NCI-H1436 (cell line): Measurements from ENCODE around the gene PCSK6.
"Not testable (repeated sequence)": the region's sequence is repeated elsewhere in the genome, so short reads cannot be mapped to it uniquely, and the experiment has no call there.

Source experiments
- DNase-seq: peaks from one replicate; lab custom pipeline; 2025; lab: John Stamatoyannopoulos, UW

PCSK6 gene

DNA sequence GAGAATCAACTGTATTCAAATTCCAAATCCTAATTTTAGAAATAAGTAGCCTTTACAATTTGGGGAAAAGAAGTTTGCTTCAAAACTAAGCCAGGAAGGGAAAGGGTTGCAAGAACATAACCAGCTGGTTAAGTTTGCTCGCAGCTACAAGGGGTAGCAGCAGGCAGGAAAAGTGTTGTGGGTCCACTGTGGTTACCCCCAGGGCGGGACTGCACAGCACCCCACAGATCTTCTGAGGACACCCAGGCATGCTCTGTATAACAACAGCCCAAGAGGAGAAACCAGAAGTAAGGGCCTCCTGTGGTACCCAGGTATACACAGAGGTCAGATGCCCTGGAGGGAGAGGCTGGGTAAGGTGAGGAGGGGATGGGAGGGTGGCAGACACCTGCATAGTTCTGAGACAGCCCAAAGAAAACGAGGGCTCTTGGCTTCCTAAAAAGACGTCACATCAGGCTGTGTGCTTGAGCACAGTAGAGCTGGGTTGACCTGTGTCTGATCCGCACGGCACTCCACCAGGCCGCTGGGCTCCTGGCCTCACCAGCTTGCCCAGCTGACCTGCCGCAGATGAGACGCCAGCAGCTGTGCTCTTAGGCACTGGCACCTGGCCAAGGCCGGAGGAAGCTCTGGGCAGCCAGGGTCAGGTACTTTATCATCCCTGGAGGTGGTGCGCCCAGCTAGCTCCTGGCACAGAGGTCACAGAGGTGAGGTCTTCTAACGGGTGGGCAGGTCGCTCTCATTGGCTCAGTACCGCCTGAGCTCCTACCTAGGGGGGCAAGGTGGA, 112.7 kb downstream of the PCSK6 start:
- DNase-seq: no peak

DNA sequence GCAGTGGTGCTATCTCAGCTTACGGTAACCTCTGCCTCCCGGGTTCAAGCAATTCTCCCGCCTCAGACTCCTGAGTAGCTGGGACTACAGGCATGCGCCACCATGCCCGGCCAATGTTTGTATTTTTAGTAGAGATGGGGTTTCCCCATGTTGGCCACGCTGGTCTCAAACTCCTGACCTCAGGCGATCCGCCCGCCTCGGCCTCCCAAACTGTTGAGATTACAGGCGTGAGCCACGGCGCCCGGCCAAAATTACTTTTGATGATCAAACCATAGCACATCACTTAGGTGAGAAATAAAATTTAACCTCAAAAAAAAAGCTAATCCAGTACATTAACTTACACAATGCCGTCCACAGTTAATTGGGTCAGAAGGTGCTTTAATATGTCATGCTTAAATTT, 114.5 kb downstream of the PCSK6 start:
- not testable (repeated sequence) for DNase-seq

DNA sequence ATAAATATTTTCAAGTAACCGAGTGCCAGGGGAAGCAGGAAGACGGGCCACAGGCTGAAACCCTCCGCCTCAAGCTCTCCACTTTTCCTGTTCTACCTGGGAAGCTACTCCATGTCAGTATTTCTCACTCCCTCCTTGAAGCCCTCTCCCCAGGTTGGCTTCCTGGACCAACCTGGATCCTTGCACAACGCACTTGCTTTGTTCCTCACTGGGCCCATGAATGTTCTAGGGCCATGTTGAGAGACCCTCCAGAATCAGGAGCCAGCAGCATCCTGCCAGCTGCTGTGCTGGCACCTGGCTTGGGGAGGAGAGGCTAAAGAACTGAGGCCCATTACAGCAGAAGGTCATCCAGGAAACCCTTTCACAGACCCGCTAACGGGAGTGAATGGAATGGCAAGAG, 115.2 kb downstream of the PCSK6 start:
- DNase-seq: no peak

DNA sequence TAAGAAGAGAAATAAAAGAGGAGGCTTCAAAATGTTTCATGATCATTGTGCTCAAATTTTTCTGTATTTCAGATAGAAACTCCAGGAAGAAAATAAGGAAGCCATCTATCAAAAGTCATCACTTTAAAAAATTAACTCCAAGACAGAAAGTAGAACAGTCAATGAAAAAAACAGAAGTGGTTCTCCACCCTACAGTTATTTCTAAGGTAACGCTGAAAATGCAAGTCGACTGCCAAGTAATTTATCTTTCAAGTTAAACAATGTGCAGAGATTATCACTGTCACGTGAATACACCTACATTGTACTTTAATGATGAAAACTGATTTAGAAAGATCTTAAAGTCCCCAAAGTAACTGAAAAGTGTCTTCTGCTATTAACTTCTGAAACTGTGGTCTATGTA, 115.9 kb downstream of the PCSK6 start:
- DNase-seq: no peak

DNA sequence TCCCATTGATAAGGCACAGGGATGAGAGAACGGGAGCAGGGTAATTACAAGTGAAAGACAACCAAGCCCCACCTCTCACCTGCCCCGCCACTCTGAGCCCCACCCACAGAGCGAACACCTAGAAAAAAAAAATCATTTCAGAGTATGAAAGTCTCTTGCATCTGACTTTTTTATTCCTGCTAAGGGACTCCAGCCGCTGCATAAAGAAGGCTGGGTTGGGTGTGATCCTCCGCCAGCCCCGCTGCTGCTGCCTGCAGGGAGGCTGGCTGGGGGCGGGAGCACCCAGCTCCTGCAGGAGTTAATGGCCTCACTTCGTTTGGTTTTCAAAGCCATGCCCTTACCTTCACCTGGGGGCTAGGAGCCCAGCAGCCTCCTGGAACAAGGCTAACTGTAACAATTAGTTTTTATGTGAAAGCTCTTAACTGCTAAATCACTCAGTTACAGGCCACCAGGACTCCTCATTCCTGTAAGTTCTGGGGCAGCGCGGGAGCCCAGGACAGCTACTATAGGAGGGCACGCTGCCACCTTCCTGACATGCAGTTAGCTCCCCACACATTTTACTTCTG, 116.5 kb downstream of the PCSK6 start:
- DNase-seq: no peak

DNA sequence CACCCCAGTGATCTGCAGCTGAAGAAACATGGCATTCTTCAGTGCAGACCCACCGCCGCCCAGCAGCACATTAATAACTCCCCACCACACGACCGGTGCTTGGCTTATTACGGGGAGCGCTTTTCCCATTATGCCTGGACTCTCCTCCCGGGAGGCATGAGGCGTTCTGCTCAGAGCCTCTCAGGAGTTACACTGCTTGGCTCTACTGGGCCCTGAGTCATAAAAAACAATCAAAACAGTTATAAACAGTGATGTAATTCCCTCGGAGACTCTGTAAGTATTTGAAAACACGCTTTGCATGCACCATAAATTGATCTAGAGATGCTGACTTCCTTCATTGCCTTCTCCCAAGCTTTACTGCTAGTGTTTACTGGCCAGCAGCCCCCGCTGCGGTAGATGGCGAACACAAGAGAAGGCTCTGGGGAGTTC, 117.3 kb downstream of the PCSK6 start:
- DNase-seq: no peak

DNA sequence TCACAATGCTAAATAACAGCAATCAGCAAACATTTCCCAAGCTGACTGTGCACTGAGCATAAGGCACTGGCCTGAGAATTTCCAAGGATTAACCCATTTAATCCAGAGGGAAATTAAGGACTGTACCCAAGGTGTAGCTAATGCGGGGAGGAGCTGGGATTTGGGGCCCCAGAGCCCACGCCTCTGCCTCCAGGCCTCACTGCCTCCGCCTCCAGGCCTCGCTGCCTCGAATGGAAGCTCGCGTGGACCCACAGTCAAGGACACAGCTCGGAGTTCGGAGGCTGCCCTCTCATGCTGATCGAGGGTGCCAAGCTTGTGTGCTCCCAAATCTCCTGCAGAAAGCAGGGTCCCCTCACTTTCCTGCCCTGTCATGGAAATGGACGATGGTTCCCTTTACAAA, 118.0 kb downstream of the PCSK6 start:
- DNase-seq: no peak

DNA sequence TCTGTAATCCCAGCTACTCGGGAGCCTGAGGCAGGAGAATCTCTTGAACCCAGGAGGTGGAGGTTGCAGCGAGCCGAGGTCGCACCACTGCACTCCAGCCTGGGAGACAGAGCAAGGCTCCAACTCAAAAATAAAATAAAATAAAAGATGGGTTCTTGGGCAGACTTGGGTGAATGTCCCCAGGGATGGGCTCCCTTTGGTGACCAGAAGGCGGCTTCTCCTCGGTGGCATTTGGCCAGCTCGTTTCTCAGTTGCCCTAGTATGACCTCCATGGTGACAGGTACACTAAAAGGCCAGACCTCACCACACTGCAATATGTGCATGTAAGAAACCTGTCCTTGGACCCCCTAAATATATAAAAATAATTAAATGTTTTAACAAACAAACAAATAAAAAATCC, 118.4 kb downstream of the PCSK6 start:
- DNase-seq: no peak

DNA sequence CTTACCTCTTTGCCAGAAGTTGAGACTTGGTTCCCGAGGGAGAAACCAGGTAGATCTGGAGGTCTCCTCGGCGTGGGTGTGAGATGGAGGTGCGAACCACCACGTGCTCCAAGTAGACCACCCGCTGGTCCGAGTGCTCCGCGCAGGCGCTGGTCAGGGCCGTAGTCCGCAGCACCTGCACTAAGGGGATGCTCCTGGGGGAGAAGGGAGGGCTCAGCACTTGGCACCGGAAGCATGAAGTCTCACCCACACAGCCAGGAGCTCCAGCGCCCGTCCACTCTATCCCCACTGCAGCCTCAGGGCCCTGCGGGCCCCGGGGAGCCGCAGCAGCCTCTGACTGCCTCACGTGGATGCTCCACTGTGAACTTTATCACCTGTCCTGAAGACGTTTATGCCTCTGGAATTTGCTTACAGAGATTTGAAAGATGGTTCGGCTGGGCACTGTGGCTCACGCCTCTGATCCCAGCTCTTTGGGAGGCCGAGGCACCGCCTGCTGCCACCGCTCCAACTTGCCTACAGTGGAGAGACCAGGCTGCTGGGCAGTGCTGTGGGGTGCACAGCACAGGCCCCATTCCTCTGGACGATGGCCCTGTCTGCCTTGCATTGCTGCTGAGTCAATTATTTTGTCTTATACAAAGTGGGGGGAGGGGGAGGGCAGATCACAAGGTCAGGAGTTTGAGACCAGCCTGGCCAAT, 119.0 kb downstream of the PCSK6 start:
- no peak for DNase-seq

DNA sequence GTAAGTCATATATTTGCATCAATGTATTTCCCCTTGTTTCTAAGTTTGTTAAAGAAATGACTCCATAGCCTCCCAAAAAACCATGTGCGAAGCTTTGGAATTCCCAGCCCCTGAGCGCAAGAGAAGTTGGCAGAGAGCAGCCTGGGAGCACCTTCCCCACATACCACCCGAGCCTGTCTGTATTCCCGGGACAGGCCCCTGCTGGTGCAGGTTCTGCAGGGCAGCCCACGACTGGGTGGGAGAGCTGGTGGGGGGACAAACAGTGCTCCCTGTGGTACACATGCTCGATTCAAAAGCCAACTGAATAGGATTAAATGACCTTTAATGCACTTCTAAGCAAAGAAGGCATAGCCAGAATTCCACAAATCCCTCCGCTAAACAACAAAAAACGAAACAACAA, 119.8 kb downstream of the PCSK6 start:
- no peak for DNase-seq

DNA sequence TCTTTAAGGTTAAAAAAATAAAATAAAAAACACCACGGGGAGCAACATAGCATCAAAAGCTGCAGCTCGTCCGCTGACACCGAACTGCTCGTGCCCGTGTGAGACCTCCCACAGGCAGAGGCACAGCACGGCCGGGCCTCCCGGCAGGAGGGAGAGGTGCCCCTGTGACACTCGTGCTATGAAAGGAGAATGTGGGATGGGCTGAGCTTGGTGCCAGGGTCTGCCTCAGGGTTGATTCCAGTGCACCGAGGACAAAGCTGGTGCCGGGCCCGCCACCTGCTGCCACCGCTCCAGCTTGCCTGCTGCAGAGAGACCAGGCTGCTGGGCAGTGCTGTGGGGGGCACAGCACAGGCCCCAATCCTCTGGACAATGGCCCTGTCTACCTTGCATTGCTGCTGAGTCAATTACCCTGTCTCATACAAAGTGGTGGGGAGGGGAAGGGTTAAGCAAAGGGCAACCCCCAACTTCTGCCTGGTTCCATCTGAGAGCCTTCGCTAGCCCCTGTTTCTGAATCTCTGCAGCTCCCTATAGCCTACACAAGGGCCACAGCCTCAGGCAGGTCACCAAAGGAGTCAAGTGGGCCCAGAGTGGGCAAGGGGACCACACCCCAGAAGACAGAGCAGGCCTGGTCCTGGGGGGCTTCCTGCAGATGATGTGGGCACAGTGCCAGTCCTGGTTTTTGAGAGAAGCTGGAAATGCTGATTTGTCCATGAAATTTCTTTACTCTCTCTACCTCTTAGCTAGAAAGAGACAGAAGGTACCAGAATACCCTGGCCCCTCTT, 120.5 kb downstream of the PCSK6 start:
- DNase-seq: no peak

DNA sequence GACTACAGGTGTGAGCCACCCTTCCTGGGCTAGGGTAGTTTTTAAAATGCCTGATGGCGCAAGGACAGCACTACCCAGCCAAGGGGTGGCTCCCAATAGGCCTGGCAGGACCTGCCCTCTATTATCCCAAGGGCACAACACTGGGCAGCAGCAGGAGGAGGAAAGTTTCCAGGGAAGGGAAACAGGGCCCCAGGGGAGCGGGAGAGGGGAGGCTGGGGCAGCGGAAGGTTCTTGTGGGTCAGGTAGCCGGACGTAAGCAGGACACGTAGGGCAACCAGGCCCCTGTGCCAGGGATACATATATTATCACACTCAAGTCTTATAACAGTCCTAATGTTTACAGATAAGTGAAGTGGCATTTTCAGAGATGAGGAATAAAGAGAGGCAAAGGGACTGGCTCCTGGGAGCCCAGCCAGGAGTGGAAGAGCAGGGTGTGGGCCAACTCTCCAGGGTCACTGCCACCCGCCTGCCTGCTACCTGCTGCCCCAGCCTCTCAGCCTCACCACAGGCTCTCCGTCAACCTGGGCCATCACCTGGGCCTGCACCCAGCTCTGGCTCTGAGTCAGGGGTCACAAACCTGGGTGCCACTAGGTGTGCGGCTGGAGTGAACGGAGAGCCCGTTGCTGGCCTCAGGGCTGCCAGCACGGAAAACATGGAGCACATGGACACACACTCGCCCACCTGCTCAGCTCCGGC, 121.3 kb downstream of the PCSK6 start:
- DNase-seq: no peak

DNA sequence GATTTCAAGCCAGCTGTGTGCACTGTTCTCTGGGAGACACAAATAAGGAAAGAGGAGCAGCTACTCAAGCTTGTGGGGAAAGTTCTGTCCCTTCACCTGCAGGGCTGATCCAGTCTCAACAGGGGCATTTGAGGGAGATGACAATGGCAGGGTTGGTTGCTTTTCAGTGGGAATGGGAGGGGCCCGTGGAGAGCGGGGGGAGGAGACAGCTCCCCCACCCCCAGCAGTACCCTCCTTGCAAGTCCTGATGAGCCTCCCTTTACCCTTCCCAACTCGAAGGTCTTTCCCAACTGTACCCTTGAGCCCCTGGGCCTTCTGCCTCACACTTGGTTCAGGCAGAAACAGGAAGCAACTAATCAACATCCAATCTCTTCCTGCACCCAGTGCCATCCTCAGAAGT, 122.7 kb downstream of the PCSK6 start:
- no peak for DNase-seq

DNA sequence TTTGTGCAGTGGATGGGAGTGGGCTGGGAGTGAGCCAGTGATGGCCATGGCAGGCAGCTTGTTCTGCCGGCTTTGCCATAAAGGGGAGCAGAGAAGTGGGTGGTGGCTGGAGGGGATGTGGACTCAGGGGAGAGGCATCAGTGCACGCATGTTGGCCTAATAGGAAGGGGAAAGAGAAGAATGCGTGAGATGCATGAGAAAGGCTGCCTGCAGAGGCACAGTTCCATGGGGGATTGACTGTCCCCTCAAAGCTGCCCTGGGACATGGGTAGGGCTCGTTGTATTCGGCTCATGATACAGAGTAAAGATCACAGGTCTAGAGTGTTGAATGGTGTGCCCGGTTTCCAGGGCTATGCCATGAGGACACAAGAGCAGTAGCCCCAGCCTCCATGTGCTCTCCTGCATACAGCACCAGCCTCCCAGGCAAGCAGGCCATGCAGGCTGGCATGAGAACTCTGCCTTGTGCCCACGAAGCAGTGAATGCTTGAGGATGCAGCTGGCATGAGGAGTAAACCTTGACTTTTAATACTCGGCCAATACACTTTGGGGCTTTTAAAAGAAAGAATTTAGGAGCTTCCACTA, 126.4 kb downstream of the PCSK6 start:
- DNase-seq: no peak

DNA sequence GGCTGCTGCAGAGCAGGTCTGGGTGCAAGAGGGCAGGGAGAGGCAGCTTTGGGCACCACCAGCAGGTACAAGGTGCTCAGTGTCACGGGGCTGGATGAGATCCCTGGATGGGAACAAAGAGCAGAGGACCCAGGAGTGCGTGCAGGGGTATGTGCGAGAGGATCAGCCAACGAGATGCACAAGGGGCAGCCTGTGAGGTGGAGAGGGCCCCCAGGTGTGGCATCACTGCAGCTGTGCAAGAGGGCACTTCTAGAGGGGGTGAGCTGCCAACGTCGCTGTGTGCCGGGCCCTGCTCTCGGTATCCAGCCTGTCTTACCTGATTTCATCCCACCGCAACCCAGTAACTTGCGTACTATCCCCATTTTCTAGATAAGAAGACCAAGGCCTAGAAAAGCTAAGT, 127.1 kb downstream of the PCSK6 start:
- DNase-seq: no peak

DNA sequence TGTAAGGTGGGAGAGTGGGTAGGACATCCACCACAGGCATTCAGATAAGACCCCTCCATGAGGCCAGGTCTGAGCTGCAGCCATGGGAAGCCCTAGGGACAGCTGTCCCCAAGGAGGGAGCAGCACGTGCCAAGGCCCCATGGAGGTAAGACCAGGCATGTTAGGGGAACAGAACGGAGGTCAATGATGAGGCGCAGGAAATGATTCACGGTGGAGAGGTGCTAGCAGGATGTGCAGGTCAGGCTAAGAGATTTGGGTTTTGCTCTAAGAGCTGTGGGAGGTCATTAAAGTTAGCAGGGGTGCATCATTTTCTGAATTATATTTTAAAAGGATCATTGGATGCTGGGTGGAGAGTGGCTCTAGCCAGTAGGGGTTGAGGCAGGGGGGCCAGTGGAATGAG, 128.1 kb downstream of the PCSK6 start:
- DNase-seq: no peak

DNA sequence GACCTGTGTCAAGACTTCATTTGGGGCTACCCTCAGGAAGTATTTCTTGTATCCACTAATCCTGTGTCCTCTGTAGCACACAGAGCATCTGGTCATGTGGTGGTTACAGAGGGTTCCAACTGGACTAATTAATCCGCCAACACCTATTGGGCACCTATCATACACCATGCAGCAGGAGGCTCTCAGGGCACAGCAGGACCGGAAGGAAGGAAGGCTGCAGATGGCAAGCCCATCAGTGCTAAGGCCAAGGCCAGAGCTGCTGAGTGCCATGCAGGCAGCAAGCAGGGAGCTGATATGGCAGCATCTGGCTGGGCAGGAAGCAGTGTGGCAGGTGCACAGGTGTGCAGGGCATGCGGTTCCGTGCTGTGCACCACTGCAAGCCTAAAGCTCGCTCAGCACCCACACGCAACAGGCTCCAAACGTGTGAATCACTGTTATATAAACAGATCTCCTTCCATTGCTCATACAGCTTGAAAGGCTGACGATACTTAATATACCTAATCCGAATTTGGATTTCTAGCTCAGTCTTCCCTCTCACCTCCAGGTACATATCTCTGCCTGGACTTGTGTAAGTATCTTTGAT, 130.1 kb downstream of the PCSK6 start:
- DNase-seq: no peak

DNA sequence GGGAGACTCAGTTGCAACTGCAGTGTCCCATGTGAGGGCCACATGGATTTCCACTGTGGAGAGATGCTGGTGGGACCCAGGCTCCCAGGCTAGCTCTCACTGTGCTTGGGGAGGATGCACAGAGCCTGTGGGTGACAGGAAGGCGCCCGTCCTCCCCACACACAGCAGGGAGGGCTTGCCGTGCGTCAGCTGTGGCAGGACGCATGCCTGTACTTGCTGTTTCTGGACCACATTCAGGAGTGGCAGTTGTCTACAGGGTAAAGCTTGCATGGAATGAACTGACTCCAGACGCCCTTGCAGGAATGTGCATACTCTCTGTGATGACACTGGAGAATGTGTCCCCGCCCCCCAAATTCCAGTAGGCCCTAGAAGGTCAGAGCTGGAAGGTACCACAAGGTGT, 130.6 kb downstream of the PCSK6 start:
- DNase-seq: no peak

DNA sequence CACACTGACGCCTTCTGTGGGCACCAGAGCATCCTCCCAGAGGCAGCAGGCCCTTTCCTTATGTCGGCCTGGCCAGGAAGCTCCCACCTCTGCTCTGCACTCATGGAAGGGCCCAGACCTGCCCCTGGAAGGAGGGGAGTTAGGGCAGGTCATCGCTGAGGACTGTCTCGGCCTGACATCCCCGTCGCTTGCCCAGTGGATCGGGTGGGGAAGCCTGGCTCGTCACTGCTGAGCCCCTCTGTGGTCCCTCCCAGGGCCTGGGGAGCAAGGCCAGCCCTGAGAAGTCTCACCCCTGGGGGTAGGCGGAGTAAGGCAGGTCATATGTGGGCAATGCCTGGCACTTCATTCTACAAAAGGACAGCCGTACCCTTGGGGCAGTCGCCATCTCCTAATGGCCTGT, 131.6 kb downstream of the PCSK6 start:
- DNase-seq: no peak

DNA sequence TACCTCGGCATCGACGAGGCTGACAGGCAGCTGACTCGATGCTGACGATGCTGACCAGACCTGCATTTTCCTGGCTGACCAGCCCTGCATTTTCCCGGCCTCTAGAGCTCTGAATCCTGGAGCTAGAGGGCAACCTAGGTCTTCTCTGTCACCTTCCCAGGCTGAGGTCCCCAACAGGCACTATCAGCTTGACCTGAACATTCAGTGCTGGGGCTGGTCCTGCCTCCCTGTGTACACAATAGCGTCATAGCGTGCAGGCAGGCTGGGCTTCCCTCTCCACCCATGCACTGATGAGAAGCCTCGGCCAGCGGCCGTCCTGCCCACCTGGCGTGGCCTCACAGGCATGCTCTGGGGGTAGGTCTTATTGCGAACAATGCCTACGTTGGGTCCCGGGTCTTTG, 132.2 kb downstream of the PCSK6 start:
- DNase-seq: no peak

DNA sequence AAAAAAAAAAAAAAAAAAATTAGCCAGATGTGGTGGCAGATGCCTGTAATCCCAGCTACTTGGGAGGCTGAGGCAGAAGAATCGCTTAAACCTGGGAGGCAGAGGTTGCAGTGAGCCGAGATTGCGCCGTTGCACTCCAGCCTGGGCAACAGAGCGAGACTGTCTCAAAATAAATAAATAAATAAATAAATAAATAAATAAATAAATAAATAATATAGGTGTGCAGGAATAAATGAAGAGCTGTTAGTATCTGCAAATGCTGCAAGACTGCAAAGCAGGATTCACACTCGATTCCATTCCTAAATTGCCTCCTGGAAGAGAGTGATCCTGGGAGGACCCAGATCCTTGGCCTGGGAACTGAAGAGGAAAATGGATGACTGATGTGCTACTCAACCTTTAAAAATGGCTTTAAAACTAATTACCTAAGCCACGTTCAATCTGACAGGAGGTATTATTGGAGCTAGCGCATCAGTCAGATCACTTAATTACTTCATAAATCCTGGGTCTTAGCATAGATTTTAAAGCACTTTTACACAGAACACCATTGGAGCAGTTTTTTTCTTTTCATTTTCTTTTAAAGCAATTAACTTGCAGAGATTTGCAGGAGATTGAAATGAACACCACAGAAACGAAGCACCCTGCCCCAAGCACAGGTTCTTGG, 132.9 kb downstream of the PCSK6 start:
- not testable (repeated sequence) for DNase-seq
